ENCODE measurements around the gene MAPT.
"Not testable (repeated sequence)": the region's sequence is repeated elsewhere in the genome, so short reads cannot be mapped to it uniquely, and the experiment has no call there.

MAPT gene

GRCh38 chr17:45949755-45950320 is 55.5 kb downstream of the MAPT start:
- DNase-seq (ENCODE audit: low read depth in 2 of 2, low spot score in 1 of 2): no peak

GRCh38 chr17:45950888-45951287 is 56.5 kb downstream of the MAPT start:
- DNase-seq (ENCODE audit: low read depth in 2 of 2, low spot score in 1 of 2): no peak

- no peak for DNase-seq (ENCODE audit: low read depth in 2 of 2, low spot score in 1 of 2)
Measured at GRCh38 chr17:45951403-45951802, 57.0 kb downstream of the MAPT start.

- no peak for DNase-seq (ENCODE audit: low read depth in 2 of 2, low spot score in 1 of 2)
Measured at GRCh38 chr17:45951941-45952340, 57.6 kb downstream of the MAPT start.

- no peak for DNase-seq (ENCODE audit: low read depth in 2 of 2, low spot score in 1 of 2)
Measured at GRCh38 chr17:45952814-45953320, 58.5 kb downstream of the MAPT start.

GRCh38 chr17:45953561-45953960 is 59.2 kb downstream of the MAPT start:
- DNase-seq (ENCODE audit: low read depth in 2 of 2, low spot score in 1 of 2): no peak

- DNase-seq (ENCODE audit: low read depth in 2 of 2, low spot score in 1 of 2): no peak
Measured at GRCh38 chr17:45954914-45955313, 60.6 kb downstream of the MAPT start.

- no peak for DNase-seq (ENCODE audit: low read depth in 2 of 2, low spot score in 1 of 2)
Measured at GRCh38 chr17:45955326-45955725, 61.0 kb downstream of the MAPT start.

GRCh38 chr17:45956090-45956489 is 61.7 kb downstream of the MAPT start:
- DNase-seq (ENCODE audit: low read depth in 2 of 2, low spot score in 1 of 2): no peak

- not testable (repeated sequence) for DNase-seq (ENCODE audit: low read depth in 2 of 2, low spot score in 1 of 2)
Measured at GRCh38 chr17:45956746-45957145, 62.4 kb downstream of the MAPT start.

GRCh38 chr17:45958307-45958706 is 64.0 kb downstream of the MAPT start:
- no peak for DNase-seq (ENCODE audit: low read depth in 2 of 2, low spot score in 1 of 2)

GRCh38 chr17:45958994-45959665 is 64.8 kb downstream of the MAPT start:
- no peak for DNase-seq (ENCODE audit: low read depth in 2 of 2, low spot score in 1 of 2)

GRCh38 chr17:45960311-45960710 is 66.0 kb downstream of the MAPT start:
- no peak for DNase-seq (ENCODE audit: low read depth in 2 of 2, low spot score in 1 of 2)

GRCh38 chr17:45961206-45961605 is 66.9 kb downstream of the MAPT start:
- no peak for DNase-seq (ENCODE audit: low read depth in 2 of 2, low spot score in 1 of 2)

GRCh38 chr17:45962221-45962972 is 68.0 kb downstream of the MAPT start:
- DNase-seq (ENCODE audit: low read depth in 2 of 2, low spot score in 1 of 2): no peak

GRCh38 chr17:45963283-45963682 is 68.9 kb downstream of the MAPT start:
- DNase-seq (ENCODE audit: low read depth in 2 of 2, low spot score in 1 of 2): no peak

GRCh38 chr17:45963889-45964288 is 69.5 kb downstream of the MAPT start:
- DNase-seq (ENCODE audit: low read depth in 2 of 2, low spot score in 1 of 2): no peak

GRCh38 chr17:45964634-45965033 is 70.3 kb downstream of the MAPT start:
- DNase-seq (ENCODE audit: low read depth in 2 of 2, low spot score in 1 of 2): no peak

GRCh38 chr17:45965812-45966211 is 71.5 kb downstream of the MAPT start:
- no peak for DNase-seq (ENCODE audit: low read depth in 2 of 2, low spot score in 1 of 2)

- DNase-seq (ENCODE audit: low read depth in 2 of 2, low spot score in 1 of 2): no peak
Measured at GRCh38 chr17:45966606-45967280, 72.4 kb downstream of the MAPT start.

- DNase-seq (ENCODE audit: low read depth in 2 of 2, low spot score in 1 of 2): no peak
Measured at GRCh38 chr17:45967378-45967777, 73.0 kb downstream of the MAPT start.

- no peak for DNase-seq (ENCODE audit: low read depth in 2 of 2, low spot score in 1 of 2)
Measured at GRCh38 chr17:45968732-45969131, 74.4 kb downstream of the MAPT start.
